Thymus (tissue), 11 donors: ENCODE data around the gene ENTREP1. TPM values are rescaled to one million over a fixed set of nuclear protein-coding genes. Genes with fewer than 3 reads are reported as not detected.

Experiments used
- DNase-seq, 9 donors: peaks; one replicate each; pipeline ENCODE4 v3.0.0-alpha.2; 2013; ENCODE audit warnings: low spot score in 9 of 9, low read depth in 6 of 9, missing footprints in 1 of 9
- H3K27ac ChIP-seq, 2 donors: one replicate each; pipeline ENCODE4 v1.5.1; 2013; ENCODE audit warnings: control low read depth in 1 of 2, low read depth in 1 of 2, low read length in 1 of 2, mild to moderate bottlenecking in 1 of 2, moderate library complexity in 1 of 2
- H3K27me3 ChIP-seq, 2 donors: one replicate each; pipeline ENCODE4 v1.5.1; 2013; ENCODE audit warnings: low read length in 1 of 2; ENCODE audit not compliant: control insufficient read depth in 2 of 2, insufficient read depth in 1 of 2
- H3K36me3 ChIP-seq, 2 donors: one replicate each; pipeline ENCODE4 v1.5.1; 2013; ENCODE audit warnings: low read length in 1 of 2, mild to moderate bottlenecking in 1 of 2, moderate library complexity in 1 of 2; ENCODE audit not compliant: control insufficient read depth in 2 of 2, insufficient read depth in 2 of 2
- H3K4me1 ChIP-seq, 2 donors: one replicate each; pipeline ENCODE4 v1.5.1; 2013; ENCODE audit warnings: low read length in 2 of 2; ENCODE audit not compliant: control insufficient read depth in 2 of 2, insufficient read depth in 2 of 2
- H3K4me3 ChIP-seq, 2 donors: one replicate each; pipeline ENCODE4 v1.5.1; 2013; ENCODE audit warnings: low read length in 2 of 2, control low read depth in 1 of 2, mild to moderate bottlenecking in 1 of 2
- H3K9me3 ChIP-seq, 2 donors: one replicate each; pipeline ENCODE4 v1.5.1; 2013; ENCODE audit warnings: low read length in 1 of 2, mild to moderate bottlenecking in 1 of 2; ENCODE audit not compliant: control insufficient read depth in 2 of 2, insufficient read depth in 1 of 2
- WGBS: extraction: QIAGEN DNeasy Blood & Tissue Kit; methylation state at CpG from one replicate; pipeline ENCODE4 v1.1.7; 2013; 5-methylcytosine and 5-hydroxymethylcytosine counted together
- polyA plus RNA-seq: library from polyadenylated mRNA; stranded (reverse); fragments of 200-250 nt; gene quantifications from one replicate; pipeline ENCODE4 v1.2.3, GENCODE V29; 2013
- total RNA-seq: library from RNA; stranded (reverse); fragments of 120-200 nt; gene quantifications from one replicate; pipeline ENCODE4 v1.2.4, GENCODE V29; 2013
- donor health status: healthy.

ENTREP1 gene
- total and polyA plus RNA-seq, 2 donors, result 4.1 to 16.1 TPM

GRCh38 chr9:69351227-69351626 is 26.2 kb downstream of the ENTREP1 start:
- H3K4me3 ChIP-seq, result no peak overlapping the region
- no peak for DNase-seq
- H3K27ac ChIP-seq, result no peak overlapping the region
- H3K9me3 ChIP-seq, result no peaks in the 10 kb centered on the region
- no peaks in the 10 kb centered on the region for H3K27me3 ChIP-seq
- WGBS, result 97% methylated on average over 3 of the region's 3 CpGs
- H3K4me1 ChIP-seq, result no peaks in the 10 kb centered on the region
- H3K36me3 ChIP-seq, result no peaks in the 10 kb centered on the region

DNA sequence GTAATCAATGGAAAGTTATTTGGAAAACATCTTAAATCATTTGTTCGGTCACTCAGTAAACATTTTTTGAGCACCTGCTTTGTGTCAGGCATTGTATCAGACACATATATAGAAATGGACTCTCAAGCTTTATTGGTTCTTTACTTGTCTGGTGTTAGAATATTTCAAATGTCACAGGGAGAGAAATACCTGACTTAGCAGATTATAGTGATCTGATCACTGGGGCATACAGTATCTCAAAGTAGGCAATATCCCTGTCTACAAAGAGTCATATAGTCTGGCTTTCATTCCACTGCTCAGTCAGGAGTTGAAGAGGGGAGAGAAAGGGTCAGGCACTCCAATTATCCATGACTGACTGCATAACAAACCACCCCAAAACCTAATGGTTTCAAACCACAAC is 30.2 kb downstream of the ENTREP1 start:
- H3K27ac ChIP-seq, result no peak overlapping the region
- no peak overlapping the region for H3K4me3 ChIP-seq
- 100% methylated on average over 1 of the region's 1 CpG for WGBS
- no peaks in the 10 kb centered on the region for H3K27me3 ChIP-seq
- H3K36me3 ChIP-seq, result no peaks in the 10 kb centered on the region
- no peaks in the 10 kb centered on the region for H3K9me3 ChIP-seq
- DNase-seq, result no peak
- no peaks in the 10 kb centered on the region for H3K4me1 ChIP-seq

- Histone ChIP-seq H3K27me3 (no peaks in the 10 kb centered on the region), H3K9me3 (no peaks in the 10 kb centered on the region), H3K4me1 (no peaks in the 10 kb centered on the region), H3K36me3 (no peaks in the 10 kb centered on the region), H3K4me3 (no peak overlapping the region), H3K27ac (no peak overlapping the region)
- no peak for DNase-seq
- 91% methylated on average over 3 of the region's 3 CpGs for WGBS
Measured at GRCh38 chr9:69357030-69357775, 32.2 kb downstream of the ENTREP1 start.

- WGBS, result 92% methylated on average over 4 of the region's 4 CpGs
- Histone ChIP-seq H3K36me3 (no peaks in the 10 kb centered on the region), H3K4me3 (no peak overlapping the region), H3K9me3 (no peaks in the 10 kb centered on the region), H3K27me3 (no peaks in the 10 kb centered on the region), H3K4me1 (no peaks in the 10 kb centered on the region), H3K27ac (no peak overlapping the region)
- DNase-seq, result no peak
Measured at GRCh38 chr9:69357821-69358220, 32.8 kb downstream of the ENTREP1 start.

DNA sequence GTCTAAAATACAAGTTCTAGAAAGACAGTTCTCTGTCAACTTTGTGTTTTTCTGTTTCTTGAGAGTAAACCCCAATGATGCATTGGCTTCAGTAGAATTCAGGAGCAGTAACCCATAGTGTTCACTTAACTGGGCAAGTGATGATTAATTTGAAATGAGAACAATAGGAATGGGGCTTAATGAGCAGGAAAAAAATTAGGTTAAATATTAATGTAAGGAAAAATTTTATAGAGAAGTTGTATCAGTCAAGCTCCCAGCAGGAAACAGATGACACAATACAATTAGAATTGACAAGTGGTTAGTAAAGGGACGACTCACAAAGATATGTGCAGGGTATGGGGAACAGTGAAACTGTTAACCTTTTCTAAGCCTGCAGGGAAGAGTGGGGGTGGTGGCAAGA is 38.2 kb downstream of the ENTREP1 start:
- H3K27me3 ChIP-seq, result no peaks in the 10 kb centered on the region
- no peak overlapping the region for H3K27ac ChIP-seq
- no peak overlapping the region for H3K4me3 ChIP-seq
- H3K36me3 ChIP-seq, result no peaks in the 10 kb centered on the region
- no peaks in the 10 kb centered on the region for H3K4me1 ChIP-seq
- no peaks in the 10 kb centered on the region for H3K9me3 ChIP-seq
- 7% methylated on average over 1 of the region's 1 CpG for WGBS
- no peak for DNase-seq

DNA sequence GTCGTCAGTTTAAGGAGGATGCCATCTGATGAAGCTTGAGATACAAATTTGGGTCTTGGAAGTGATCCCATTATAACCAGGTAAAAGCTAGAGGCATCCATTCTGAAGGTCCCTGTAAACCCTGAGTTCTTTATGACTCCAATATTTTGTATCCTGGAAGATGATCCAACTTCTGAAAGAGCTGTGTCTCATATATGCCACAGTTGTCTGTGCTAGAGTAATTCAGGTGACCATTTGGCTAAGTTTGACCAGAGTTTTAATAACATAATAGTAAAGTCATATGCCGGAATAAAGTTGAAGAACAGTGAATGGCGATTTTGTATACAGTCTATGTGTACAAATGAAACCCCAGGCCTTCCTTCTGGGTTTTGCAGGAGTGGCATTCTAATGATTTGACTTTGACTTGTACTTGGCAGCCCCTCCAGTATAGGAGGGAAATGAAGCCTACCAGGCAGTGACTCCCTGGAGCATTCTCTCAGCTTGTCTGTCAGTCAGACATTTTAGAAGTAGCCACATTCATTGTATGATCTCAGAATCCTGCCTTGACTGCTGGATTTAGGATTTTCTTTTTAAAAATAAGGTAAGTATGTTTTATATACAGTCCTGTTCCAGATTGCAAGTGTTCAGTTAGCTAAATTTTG is 39.6 kb downstream of the ENTREP1 start:
- no peak for DNase-seq
- Histone ChIP-seq H3K4me3 (no peak overlapping the region), H3K9me3 (no peaks in the 10 kb centered on the region), H3K27me3 (no peaks in the 10 kb centered on the region), H3K4me1 (no peaks in the 10 kb centered on the region), H3K27ac (no peak overlapping the region), H3K36me3 (no peaks in the 10 kb centered on the region)
- WGBS, result 95% methylated on average over 3 of the region's 3 CpGs

DNA sequence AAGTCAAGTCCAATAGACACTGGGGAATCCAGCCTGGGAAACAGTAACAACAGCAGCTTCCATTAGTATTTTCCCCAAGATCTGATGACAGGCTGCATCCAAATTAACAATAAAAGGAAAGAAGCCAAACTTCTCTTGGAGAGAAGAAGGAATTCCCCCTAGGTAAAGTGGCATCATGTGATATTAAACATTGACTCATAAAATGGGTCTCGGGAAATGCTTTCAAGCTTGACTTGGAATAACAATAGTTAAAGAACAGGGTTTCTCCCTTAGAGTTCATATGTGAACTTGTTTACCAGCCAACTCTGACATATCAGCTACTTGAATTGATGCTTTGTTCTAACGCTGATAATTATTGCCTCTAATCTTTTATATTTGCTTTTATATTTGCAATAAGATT is 45.4 kb downstream of the ENTREP1 start:
- Histone ChIP-seq H3K4me1 (peaks cover 0 to 3% of the 10 kb centered on the region in 2 donors), H3K36me3 (no peaks in the 10 kb centered on the region), H3K27ac (no peak overlapping the region), H3K27me3 (no peaks in the 10 kb centered on the region), H3K9me3 (no peaks in the 10 kb centered on the region), H3K4me3 (no peak overlapping the region)
- peak in 1 of 9 donors; percentile 10 for DNase-seq
- 91% methylated on average over 2 of the region's 2 CpGs for WGBS

- no peaks in the 10 kb centered on the region for H3K27me3 ChIP-seq
- peaks cover 0 to 4% of the 10 kb centered on the region in 2 donors for H3K4me1 ChIP-seq
- DNase-seq, result no peak
- H3K36me3 ChIP-seq, result no peaks in the 10 kb centered on the region
- H3K4me3 ChIP-seq, result no peak overlapping the region
- peak overlapping the region in 1 of 2 donors; percentile 51 for H3K27ac ChIP-seq
- H3K9me3 ChIP-seq, result no peaks in the 10 kb centered on the region
- 14% methylated on average over 1 of the region's 1 CpG for WGBS
Measured at GRCh38 chr9:69371001-69371400, 46.0 kb downstream of the ENTREP1 start.

- Histone ChIP-seq H3K36me3 (no peaks in the 10 kb centered on the region), H3K27ac (peak overlapping the region in 1 of 2 donors; percentile 13)
- WGBS, result 88% methylated on average over 3 of the region's 3 CpGs
Measured at GRCh38 chr9:69376651-69377050, 51.6 kb downstream of the ENTREP1 start.

More at GRCh38 chr9:69376651-69377050, 51.6 kb downstream of the ENTREP1 start:
- DNase-seq, result peak in 1 of 9 donors; percentile 16
- peaks cover 0 to 4% of the 10 kb centered on the region in 2 donors for H3K4me1 ChIP-seq
- H3K9me3 ChIP-seq, result no peaks in the 10 kb centered on the region
- H3K27me3 ChIP-seq, result no peaks in the 10 kb centered on the region
- no peak overlapping the region for H3K4me3 ChIP-seq
